Activated T-cell treated with anti-CD3 and anti-CD28 coated beads for 1 hour (primary cell): Measurements from ENCODE around the gene HSD17B7.

Experiments
- DNase-seq: peaks from one replicate; pipeline ENCODE4 v3.0.0-alpha.2; 2020; ENCODE audit warnings: low read depth

HSD17B7 gene

GRCh38 chr1:162859191-162859590, 68.7 kb downstream of the HSD17B7 start:
- no peak for DNase-seq

DNA sequence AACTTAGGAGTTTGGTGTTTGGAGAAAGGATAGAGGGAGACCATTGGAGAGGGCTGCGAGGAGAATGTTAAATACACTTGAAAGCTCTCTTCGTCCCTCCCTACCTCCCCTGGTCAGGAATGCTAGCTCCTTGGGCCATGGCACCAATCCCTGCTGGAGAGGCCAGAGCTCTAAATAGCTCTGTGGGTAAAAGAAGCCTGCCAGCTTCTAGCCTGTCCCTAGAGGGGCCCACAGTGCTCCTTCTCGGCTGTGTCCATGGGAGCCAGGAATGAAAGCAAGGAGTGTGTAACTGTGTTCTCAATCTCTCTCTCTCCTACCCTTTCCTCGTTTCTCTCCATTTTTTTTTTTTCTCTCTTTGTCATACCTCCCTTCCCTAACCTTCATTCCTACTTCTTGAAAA, 70.6 kb downstream of the HSD17B7 start, which contains the start of gene CCDC190:
Gene CCDC190 (minus strand): TSS at position 75 of the 400 bp plus-strand sequence. CDS start 1,529 bp downstream, outside the sequence.
- DNase-seq = no peak

GRCh38 chr1:162861625-162862024, 71.1 kb downstream of the HSD17B7 start:
- no peak for DNase-seq
